T follicular helper cell (primary cell): ENCODE measurements around the gene MRPL18.
"Not testable (repeated sequence)": the region's sequence is repeated elsewhere in the genome, so short reads cannot be mapped to it uniquely, and the experiment has no call there.

Experiments
- DNase-seq: peaks from one replicate; pipeline ENCODE4 v3.0.0-alpha.2; 2020; ENCODE audit warnings: low read depth

Gene MRPL18

GRCh38 chr6:159772196-159772595 lies 18.1 kb upstream of the MRPL18 start:
- no peak for DNase-seq

DNA sequence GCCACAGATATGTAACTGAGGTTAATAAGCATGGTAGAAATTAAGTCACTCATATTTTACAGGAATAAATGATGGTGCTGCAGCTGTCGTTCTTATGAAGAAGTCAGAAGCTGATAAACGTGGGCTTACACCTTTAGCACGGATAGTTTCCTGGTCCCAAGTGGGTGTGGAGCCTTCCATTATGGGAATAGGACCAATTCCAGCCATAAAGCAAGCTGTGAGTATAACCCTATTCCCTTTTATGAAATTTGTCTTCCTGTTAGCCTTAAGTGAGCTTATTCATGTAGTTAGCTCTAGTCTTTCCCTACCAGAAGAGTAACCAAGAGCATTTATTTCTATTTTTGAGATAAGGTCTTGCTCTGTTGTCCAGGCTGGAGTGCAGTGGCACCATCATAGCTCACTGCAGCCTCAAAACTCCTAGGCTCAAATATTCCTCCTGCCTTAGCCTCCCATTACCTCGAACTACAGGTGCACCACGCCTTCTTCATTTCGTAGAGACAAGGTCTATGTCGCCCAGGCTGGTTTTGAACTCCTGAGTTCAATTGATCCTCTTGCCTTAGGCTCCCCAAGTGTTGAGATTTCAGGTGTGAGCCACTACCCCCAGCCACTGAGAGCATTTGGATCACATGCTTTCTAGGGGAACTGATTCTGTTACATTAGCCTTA lies 12.9 kb upstream of the MRPL18 start:
- no peak for DNase-seq

GRCh38 chr6:159778131-159778530 lies 12.1 kb upstream of the MRPL18 start:
- DNase-seq: no peak

DNA sequence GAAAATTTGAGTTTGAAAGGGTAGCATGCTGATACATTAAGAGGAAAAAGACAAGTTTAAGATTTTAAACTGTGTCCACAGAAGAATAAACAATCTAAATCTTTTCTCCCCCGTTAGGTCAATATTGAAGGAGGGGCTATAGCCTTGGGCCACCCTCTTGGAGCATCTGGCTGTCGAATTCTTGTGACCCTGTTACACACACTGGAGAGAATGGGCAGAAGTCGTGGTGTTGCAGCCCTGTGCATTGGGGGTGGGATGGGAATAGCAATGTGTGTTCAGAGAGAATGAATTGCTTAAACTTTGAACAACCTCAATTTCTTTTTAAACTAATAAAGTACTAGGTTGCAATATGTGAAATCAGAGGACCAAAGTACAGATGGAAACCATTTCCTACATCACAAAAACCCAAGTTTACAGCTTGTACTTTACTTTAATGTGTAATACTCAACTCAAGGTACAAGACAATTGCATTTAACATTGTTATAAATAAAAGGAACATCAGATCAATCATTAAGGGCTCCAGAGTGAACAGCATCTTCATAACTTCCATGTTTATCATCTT lies 11.6 kb upstream of the MRPL18 start:
- no peak for DNase-seq

- DNase-seq: no peak
Observed at GRCh38 chr6:159788276-159788675, 2.0 kb upstream of the MRPL18 start.

DNA sequence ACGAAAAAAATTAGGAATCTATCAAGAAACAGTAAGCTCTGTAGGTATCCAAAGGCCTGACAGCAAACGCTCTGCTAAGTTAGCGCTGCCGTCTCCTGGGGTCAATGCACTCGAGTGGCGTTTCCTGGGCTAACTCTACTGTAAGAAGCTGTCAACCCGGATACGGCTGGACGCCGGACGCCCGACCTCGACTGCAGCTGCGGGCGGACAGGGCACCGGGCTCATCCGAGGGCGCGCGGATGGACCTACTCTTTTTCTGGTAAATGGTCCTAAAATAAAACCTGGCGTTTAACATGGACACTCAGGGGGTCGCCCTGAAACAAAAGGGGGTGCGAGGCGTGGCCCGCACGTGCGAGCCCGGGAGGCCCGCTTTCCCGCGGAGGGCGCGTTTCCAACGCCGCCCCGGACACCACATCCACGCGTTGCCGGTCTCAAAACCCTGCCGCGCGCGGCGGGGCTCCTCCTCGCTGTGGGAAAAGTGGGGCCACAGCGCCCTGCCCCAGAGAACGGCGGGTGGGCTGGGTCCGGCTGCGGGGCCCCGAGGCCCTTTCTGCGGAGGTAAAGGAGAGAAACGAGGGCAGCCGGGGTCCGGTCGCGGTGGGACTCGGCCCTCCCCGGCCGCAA lies 1.4 kb upstream of the MRPL18 start:
- DNase-seq: peak; percentile 6

GRCh38 chr6:159789377-159790148 lies 704 bp upstream of the MRPL18 start, which contains the start of gene TCP1:
Gene TCP1, minus strand, starts transcription at chr6:159789602. Its CDS starts 134 bp downstream, at chr6:159789468.
- peak; percentile 99 for DNase-seq

DNA sequence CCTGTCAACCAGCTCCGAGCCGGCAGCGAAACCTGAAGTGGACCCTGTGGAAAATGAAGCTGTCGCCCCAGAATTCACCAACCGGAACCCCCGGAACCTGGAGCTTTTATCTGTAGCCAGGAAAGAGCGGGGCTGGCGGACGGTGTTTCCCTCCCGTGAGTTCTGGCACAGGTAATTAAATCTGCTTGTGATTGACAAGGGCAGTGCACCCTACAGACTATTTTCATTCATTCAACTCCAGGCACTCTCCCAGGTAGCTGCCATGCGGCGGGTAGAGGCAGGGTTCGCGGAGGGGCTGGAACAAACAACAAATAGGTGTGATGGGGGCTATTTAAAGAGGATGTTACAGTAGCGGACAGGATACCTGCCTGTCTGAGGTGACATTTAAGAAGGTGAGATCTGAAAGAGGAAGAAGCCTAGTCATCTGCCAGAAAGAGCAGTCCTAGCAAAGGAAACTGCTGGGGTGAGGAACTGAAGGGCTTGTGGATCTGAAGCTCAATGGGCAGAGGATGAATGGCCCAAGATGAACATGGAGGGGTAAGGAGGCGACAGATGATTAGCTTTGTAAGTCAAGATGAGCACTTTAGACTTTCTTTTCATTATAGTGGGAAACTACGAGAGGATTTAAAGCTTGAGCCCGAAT lies 810 bp downstream of the MRPL18 start:
- peak; percentile 14 for DNase-seq

DNA sequence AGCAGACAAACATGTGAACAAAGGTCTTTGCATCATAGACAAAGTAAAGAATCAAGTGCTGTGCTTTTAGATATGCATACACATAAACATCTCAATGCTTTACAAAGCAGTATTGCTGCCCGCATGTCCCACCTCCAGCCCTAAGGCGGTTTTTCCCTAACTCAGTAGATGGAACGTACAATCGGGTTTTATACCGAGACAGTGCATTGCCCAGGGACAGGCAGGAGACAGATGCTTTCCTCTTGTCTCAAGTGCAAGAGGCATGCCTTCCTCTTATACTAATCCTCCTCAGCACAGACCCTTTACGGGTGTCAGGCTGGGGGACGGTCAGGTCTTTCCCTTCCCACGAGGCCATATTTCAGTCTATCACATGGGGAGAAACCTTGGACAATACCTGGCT lies 4.7 kb downstream of the MRPL18 start:
- DNase-seq: not testable (repeated sequence)

GRCh38 chr6:159797554-159797953 lies 7.3 kb downstream of the MRPL18 start:
- DNase-seq: no peak

DNA sequence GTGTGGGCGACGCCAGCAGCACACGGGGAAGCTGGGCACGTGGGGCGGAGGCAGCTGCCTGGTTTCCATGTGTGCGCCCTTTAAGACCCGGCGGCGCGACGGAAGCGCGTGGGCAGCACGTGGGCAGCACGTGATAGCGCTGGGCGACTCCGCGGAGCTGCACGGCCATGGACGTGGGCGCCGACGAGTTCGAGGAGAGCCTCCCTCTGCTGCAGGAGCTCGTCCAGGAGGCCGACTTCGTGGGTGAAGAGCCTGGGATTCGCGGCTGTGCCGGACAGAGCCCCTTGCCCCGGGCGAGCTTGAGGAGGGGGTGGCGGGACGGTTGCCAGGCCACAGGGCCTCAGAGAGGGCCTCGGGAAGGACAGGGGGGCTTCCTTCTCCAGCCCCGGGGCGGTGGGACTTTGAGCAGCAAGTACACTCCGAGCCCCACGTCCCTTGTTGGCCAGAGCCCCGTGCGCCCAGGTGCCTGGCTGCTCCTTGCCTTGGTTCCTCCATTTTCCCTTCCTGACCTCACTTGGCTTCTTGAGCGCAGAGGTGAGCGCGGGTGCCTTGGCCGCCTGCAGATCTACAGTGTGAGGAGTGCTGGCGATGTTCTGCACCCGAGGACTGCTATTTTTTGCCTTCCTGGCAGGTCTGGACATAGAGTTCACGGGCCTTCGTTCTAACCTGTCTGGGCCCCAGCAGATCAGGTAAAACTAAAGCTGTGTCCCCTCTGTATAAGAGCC lies 10.0 kb downstream of the MRPL18 start, which contains the start of gene PNLDC1:
PNLDC1 (plus strand) TSS at position 136 of the 725 bp plus-strand sequence; CDS start at position 168, 32 bp downstream.
- no peak for DNase-seq

DNA sequence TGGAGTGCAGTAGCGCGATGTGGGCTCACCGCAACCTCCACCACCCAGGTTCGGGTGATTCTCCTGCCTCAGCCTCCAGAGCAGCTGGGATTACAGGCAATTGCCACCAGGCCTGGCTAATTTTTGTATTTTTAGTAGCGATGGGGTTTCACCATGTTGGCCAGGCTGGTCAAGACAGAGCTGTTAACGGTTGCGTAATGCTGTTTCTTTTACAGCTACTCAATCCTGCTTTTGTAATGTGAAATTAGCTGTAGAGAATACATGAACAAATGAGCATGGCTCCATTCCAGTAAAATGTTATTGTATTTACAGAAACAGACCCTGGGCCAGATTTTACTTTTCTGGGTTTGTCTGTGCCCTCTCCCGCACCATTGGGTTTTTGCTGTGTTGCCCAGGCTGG lies 11.7 kb downstream of the MRPL18 start:
- no peak for DNase-seq

- DNase-seq: no peak
Observed at GRCh38 chr6:159804504-159804903, 14.2 kb downstream of the MRPL18 start.

- no peak for DNase-seq
Observed at GRCh38 chr6:159805440-159806020, 15.3 kb downstream of the MRPL18 start.

GRCh38 chr6:159806021-159806458 lies 15.8 kb downstream of the MRPL18 start:
- no peak for DNase-seq

- no peak for DNase-seq
Observed at GRCh38 chr6:159807150-159807858, 17.0 kb downstream of the MRPL18 start.

DNA sequence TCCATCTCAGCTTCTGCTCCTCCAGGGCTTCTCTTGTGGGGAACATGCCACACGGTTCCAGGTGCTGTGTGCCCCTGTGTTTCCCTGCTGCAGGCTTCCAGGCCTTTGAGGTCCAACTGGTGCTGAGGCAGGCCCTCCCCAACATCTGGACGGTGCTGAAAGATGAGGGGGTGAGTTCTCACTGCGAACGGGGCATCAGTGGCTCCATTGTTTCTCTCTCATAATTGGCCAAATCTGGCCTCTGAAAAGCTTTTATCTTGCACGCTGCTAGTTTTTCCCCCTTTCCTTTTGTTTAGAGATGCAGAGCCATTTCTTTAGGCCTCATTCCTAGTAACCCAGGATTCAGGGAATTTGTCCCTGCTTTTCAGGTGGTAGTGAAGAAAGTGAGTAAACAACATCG lies 18.4 kb downstream of the MRPL18 start:
- no peak for DNase-seq

GRCh38 chr6:159809149-159809548 lies 18.9 kb downstream of the MRPL18 start:
- DNase-seq: no peak

- DNase-seq: no peak
Observed at GRCh38 chr6:159813781-159814180, 23.5 kb downstream of the MRPL18 start.

DNA sequence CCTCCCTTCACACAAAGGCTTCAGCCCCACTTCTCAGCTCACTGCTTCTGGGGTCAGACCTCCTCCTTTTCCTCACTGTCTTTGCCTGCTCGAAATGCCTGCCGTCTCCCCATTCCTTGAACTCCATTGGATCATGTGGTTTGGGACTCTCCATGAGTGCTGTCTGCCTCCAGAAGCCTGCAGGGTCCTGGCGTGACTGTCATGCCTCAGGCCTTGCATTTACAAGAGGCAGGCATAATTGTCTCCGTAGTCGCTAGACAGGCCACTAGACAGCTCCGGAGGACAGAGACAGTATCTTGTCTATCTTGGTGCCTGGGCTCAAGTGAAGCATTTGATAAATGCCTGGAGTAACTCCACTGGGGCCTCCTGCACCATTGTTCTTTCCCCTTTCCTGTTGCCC lies 25.1 kb downstream of the MRPL18 start:
- DNase-seq: no peak
